ENCODE data around the gene ROMO1. TPM values are rescaled to one million over a fixed set of nuclear protein-coding genes. Genes with fewer than 3 reads are reported as not detected.

The ROMO1 gene
- total RNA-seq, 1 experiment from 2014 or later = 230 TPM

DNA sequence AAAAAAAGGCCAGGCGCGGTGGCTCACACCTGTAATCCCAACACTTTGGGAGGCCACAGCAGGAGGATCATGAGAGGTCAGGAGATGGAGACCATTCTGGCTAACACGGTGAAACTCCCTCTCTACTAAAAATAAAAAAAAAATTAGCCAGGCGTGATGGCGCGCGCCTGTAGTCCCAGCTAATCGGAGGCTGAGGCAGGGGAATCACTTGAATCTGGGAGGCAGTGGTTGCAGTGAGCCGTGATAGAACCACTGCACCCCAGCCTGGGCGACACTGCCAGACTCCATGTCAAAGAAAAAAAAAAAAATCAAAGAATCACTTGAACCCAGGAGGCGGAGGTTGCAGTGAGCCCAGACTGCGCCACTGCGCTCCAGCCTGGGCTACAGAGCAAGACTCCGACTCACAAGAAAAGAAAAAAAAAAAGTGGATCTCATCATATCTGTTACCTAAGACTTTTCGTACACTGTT lies 38.7 kb downstream of the ROMO1 start:
- H3K4me3 Mint-ChIP-seq (ENCODE audit: low read depth, unreplicated experiment) = peak overlapping the region; percentile 48
- peaks cover 100% of the 10 kb centered on the region for H3K36me3 Mint-ChIP-seq (ENCODE audit: insufficient read depth, unreplicated experiment)
- H3K27ac Mint-ChIP-seq (ENCODE audit: unreplicated experiment) = peak overlapping the region; percentile 55
- TF ChIP-seq, protein P1, sequence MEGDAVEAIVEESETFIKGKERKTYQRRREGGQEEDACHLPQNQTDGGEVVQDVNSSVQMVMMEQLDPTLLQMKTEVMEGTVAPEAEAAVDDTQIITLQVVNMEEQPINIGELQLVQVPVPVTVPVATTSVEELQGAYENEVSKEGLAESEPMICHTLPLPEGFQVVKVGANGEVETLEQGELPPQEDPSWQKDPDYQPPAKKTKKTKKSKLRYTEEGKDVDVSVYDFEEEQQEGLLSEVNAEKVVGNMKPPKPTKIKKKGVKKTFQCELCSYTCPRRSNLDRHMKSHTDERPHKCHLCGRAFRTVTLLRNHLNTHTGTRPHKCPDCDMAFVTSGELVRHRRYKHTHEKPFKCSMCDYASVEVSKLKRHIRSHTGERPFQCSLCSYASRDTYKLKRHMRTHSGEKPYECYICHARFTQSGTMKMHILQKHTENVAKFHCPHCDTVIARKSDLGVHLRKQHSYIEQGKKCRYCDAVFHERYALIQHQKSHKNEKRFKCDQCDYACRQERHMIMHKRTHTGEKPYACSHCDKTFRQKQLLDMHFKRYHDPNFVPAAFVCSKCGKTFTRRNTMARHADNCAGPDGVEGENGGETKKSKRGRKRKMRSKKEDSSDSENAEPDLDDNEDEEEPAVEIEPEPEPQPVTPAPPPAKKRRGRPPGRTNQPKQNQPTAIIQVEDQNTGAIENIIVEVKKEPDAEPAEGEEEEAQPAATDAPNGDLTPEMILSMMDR (IDR thresholded peaks at IDR 0.05; ENCODE audit: unreplicated experiment) = no peak
- CTCF ChIA-PET = interaction anchor here (0.7 kb wide), 1 partner anchor 14 kb away, joined by 3 read pairs; no protein-coding TSS in a partner anchor
- peaks cover 50% of the 10 kb centered on the region for H3K4me1 Mint-ChIP-seq (ENCODE audit: low read depth, unreplicated experiment)
- no peaks in the 10 kb centered on the region for H3K9me3 Mint-ChIP-seq (ENCODE audit: low read depth, unreplicated experiment)
- BruUV-seq (replicated peaks) = no TSS peak
- no peaks in the 10 kb centered on the region for H3K27me3 Mint-ChIP-seq (ENCODE audit: unreplicated experiment)
- intact Hi-C loops (cut with micrococcal nuclease; ENCODE audit: unreplicated experiment) = loop anchor here (2.0 kb wide), 1 partner anchor 29 kb away; no protein-coding TSS in a partner anchor
- DNase-seq = no peak

DNA sequence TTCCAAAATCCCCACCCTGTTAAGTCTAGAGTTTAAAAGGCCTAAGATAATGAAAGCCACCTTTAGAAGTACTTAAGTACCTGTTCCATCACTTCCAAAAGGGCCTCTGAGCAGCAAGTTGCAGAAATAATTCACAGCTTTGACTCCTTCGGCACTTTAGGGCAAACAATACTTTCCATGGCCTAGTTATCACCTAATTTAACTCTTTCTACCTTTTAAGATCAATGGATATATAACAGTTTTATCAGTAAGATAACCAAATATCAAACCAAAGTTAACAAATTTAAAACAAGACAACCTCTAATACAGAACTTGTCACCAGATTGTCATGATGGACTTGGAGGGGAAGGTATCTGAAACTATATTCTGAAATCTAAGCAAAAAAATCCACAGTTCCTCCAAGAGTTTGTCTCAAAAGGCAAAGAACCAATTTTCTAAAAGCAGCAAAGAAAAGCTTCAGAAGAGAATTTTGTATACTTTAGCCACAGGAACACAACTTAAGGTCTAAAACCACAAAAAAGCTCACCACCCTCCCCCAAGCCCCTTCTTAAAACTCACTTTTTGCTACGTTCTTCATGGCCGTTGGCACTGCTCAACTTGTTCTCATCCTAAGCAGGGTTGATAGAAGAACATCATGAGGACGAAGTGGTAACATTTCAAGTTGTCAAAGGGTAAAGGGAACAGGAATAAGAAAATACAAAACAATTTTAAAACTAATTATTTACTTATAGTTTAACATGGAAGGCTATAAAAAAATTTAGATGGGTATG lies 39.4 kb downstream of the ROMO1 start:
- no peak for DNase-seq
- CTCF ChIA-PET = interaction anchor here (1.3 to 1.7 kb wide), 3 partner anchors 8 to 146 kb away, joined by 4 to 8 read pairs (median 5); no protein-coding TSS in a partner anchor
- no peaks in the 10 kb centered on the region for H3K27me3 Mint-ChIP-seq (ENCODE audit: unreplicated experiment)
- peaks cover 53% of the 10 kb centered on the region for H3K4me1 Mint-ChIP-seq (ENCODE audit: low read depth, unreplicated experiment)
- no TSS peak for BruUV-seq (replicated peaks)
- H3K27ac Mint-ChIP-seq (ENCODE audit: unreplicated experiment) = peak overlapping the region; percentile 55
- peak overlapping the region; percentile 80 for H3K4me3 Mint-ChIP-seq (ENCODE audit: low read depth, unreplicated experiment)
- TF ChIP-seq, protein P1 (IDR thresholded peaks at IDR 0.05; ENCODE audit: unreplicated experiment) = no peak
- peaks cover 98% of the 10 kb centered on the region for H3K36me3 Mint-ChIP-seq (ENCODE audit: insufficient read depth, unreplicated experiment)
- H3K9me3 Mint-ChIP-seq (ENCODE audit: low read depth, unreplicated experiment) = no peaks in the 10 kb centered on the region
- intact Hi-C loops (cut with micrococcal nuclease; ENCODE audit: unreplicated experiment) = loop anchor here (2.0 kb wide), 1 partner anchor 30 kb away; no protein-coding TSS in a partner anchor

DNA sequence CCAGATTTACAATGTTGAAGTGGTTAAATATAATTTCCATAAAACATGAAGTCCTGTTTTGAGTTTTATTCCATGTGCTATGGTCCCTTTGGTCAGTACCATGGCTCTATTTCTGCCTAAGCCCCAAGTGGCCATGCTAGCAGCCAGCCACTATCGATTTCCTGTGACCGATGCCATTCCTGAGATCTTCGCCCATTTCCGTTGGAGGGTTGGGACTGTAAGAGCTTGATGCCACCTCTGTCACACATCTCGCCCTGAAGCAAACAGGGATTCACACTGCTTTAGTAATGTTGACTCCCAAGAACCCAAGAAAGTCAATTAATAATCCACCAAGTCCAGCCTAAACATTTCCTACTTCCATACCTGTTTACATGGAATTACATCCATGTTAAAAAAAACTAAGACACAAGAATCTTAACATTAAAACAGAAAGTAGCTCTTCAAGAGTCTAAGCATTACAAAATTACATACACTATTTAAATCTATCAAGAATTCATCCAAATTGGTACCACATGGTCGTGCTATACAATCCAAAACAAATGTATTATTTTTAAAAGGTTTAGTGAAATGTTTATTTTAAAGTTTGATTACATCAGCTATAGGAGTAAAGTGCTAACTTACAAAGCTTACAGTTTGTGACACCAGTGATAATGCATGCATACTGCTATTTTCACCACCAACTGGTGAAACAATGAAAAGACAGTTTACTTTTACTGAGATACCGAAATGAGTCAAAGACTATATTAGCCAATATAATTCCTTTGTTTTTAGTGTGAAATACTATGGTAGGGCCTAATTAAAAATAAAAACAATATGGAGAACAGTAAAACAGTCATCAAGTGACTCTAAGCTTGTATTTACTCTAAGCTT lies 40.3 kb downstream of the ROMO1 start:
- H3K36me3 Mint-ChIP-seq (ENCODE audit: insufficient read depth, unreplicated experiment) = peaks cover 89% of the 10 kb centered on the region
- intact Hi-C loops (cut with micrococcal nuclease; ENCODE audit: unreplicated experiment) = loop anchor here (2.0 kb wide), 2 partner anchors 31 to 145 kb away; no protein-coding TSS in a partner anchor
- H3K27me3 Mint-ChIP-seq (ENCODE audit: unreplicated experiment) = no peaks in the 10 kb centered on the region
- CTCF ChIA-PET = interaction anchor here (0.6 to 1.7 kb wide), 9 partner anchors 9 to 347 kb away, joined by 3 to 8 read pairs (median 4); no protein-coding TSS in a partner anchor
- peak overlapping the region; percentile 80 for H3K4me3 Mint-ChIP-seq (ENCODE audit: low read depth, unreplicated experiment)
- H3K9me3 Mint-ChIP-seq (ENCODE audit: low read depth, unreplicated experiment) = no peaks in the 10 kb centered on the region
- DNase-seq = peak; percentile 60
- TF ChIP-seq, protein P1 (IDR thresholded peaks at IDR 0.05; ENCODE audit: unreplicated experiment) = no peak
- H3K27ac Mint-ChIP-seq (ENCODE audit: unreplicated experiment) = peak overlapping the region; percentile 100
- no TSS peak for BruUV-seq (replicated peaks)
- peaks cover 47% of the 10 kb centered on the region for H3K4me1 Mint-ChIP-seq (ENCODE audit: low read depth, unreplicated experiment)

Measured in Calu3 (cell line).